Measurements from ENCODE around the gene ITGA6.

The ITGA6 gene

GRCh38 chr2:172402198-172402597, 25.2 kb upstream of the ITGA6 start:
- no peak overlapping the region for H3K4me3 ChIP-seq (ENCODE audit: low read depth, low read length)
- no peaks in the 10 kb centered on the region for H3K27me3 ChIP-seq (ENCODE audit: control insufficient read depth, insufficient read depth, low read length)
- no peaks in the 10 kb centered on the region for H3K9me3 ChIP-seq (ENCODE audit: control insufficient read depth, insufficient read depth, low read length)
- no peak overlapping the region for H3K9ac ChIP-seq (ENCODE audit: low read depth, low read length)
- 0 out of 2 replicates have a peak, but pooled peaks cover 3% of the 10 kb centered on the region for H3K4me1 ChIP-seq (ENCODE audit: control insufficient read depth, insufficient read depth, low read length)
- no peak overlapping the region for H3K27ac ChIP-seq (ENCODE audit: low read depth, low read length)
- H3K36me3 ChIP-seq (ENCODE audit: control insufficient read depth, insufficient read depth, low read length) = no peaks in the 10 kb centered on the region

- no peaks in the 10 kb centered on the region for H3K27me3 ChIP-seq (ENCODE audit: control insufficient read depth, insufficient read depth, low read length)
- H3K9me3 ChIP-seq (ENCODE audit: control insufficient read depth, insufficient read depth, low read length) = no peaks in the 10 kb centered on the region
- peaks cover 7% of the 10 kb centered on the region; the same call in 1 of the 2 replicates for H3K4me1 ChIP-seq (ENCODE audit: control insufficient read depth, insufficient read depth, low read length)
- no peaks in the 10 kb centered on the region for H3K36me3 ChIP-seq (ENCODE audit: control insufficient read depth, insufficient read depth, low read length)
- H3K27ac ChIP-seq (ENCODE audit: low read depth, low read length) = no peak overlapping the region
- no peak overlapping the region for H3K9ac ChIP-seq (ENCODE audit: low read depth, low read length)
- H3K4me3 ChIP-seq (ENCODE audit: low read depth, low read length) = no peak overlapping the region
These were observed 24.0 kb upstream of the ITGA6 start for GRCh38 chr2:172403402-172403801.

- Histone ChIP-seq H3K4me3 (ENCODE audit: low read depth, low read length) (no peak overlapping the region), H3K9ac (ENCODE audit: low read depth, low read length) (no peak overlapping the region), H3K36me3 (ENCODE audit: control insufficient read depth, insufficient read depth, low read length) (no peaks in the 10 kb centered on the region), H3K27me3 (ENCODE audit: control insufficient read depth, insufficient read depth, low read length) (no peaks in the 10 kb centered on the region), H3K4me1 (ENCODE audit: control insufficient read depth, insufficient read depth, low read length) (peaks cover 9% of the 10 kb centered on the region; the same call in 1 of the 2 replicates), H3K27ac (ENCODE audit: low read depth, low read length) (no peak overlapping the region), H3K9me3 (ENCODE audit: control insufficient read depth, insufficient read depth, low read length) (no peaks in the 10 kb centered on the region)
These were observed 23.4 kb upstream of the ITGA6 start for GRCh38 chr2:172403881-172404468.

- Histone ChIP-seq H3K4me3 (ENCODE audit: low read depth, low read length) (no peak overlapping the region), H3K9me3 (ENCODE audit: control insufficient read depth, insufficient read depth, low read length) (no peaks in the 10 kb centered on the region), H3K36me3 (ENCODE audit: control insufficient read depth, insufficient read depth, low read length) (no peaks in the 10 kb centered on the region), H3K27ac (ENCODE audit: low read depth, low read length) (no peak overlapping the region), H3K9ac (ENCODE audit: low read depth, low read length) (no peak overlapping the region), H3K27me3 (ENCODE audit: control insufficient read depth, insufficient read depth, low read length) (no peaks in the 10 kb centered on the region), H3K4me1 (ENCODE audit: control insufficient read depth, insufficient read depth, low read length) (peaks cover 9% of the 10 kb centered on the region; the same call in 1 of the 2 replicates)
These were observed 22.6 kb upstream of the ITGA6 start for GRCh38 chr2:172404824-172405223.

- no peaks in the 10 kb centered on the region for H3K27me3 ChIP-seq (ENCODE audit: control insufficient read depth, insufficient read depth, low read length)
- H3K36me3 ChIP-seq (ENCODE audit: control insufficient read depth, insufficient read depth, low read length) = no peaks in the 10 kb centered on the region
- H3K27ac ChIP-seq (ENCODE audit: low read depth, low read length) = no peak overlapping the region
- H3K9me3 ChIP-seq (ENCODE audit: control insufficient read depth, insufficient read depth, low read length) = no peaks in the 10 kb centered on the region
- peaks cover 9% of the 10 kb centered on the region; the same call in 1 of the 2 replicates for H3K4me1 ChIP-seq (ENCODE audit: control insufficient read depth, insufficient read depth, low read length)
- no peak overlapping the region for H3K9ac ChIP-seq (ENCODE audit: low read depth, low read length)
- H3K4me3 ChIP-seq (ENCODE audit: low read depth, low read length) = no peak overlapping the region
These were observed 21.7 kb upstream of the ITGA6 start for GRCh38 chr2:172405673-172406072.

GRCh38 chr2:172408143-172408766, 19.1 kb upstream of the ITGA6 start:
- H3K36me3 ChIP-seq (ENCODE audit: control insufficient read depth, insufficient read depth, low read length) = no peaks in the 10 kb centered on the region
- no peaks in the 10 kb centered on the region for H3K27me3 ChIP-seq (ENCODE audit: control insufficient read depth, insufficient read depth, low read length)
- H3K4me3 ChIP-seq (ENCODE audit: low read depth, low read length) = no peak overlapping the region
- no peak overlapping the region for H3K27ac ChIP-seq (ENCODE audit: low read depth, low read length)
- peaks cover 5% of the 10 kb centered on the region; the same call in 1 of the 2 replicates for H3K4me1 ChIP-seq (ENCODE audit: control insufficient read depth, insufficient read depth, low read length)
- no peak overlapping the region for H3K9ac ChIP-seq (ENCODE audit: low read depth, low read length)
- no peaks in the 10 kb centered on the region for H3K9me3 ChIP-seq (ENCODE audit: control insufficient read depth, insufficient read depth, low read length)

- Histone ChIP-seq H3K4me3 (ENCODE audit: low read depth, low read length) (no peak overlapping the region), H3K9ac (ENCODE audit: low read depth, low read length) (no peak overlapping the region), H3K4me1 (ENCODE audit: control insufficient read depth, insufficient read depth, low read length) (peaks cover 5% of the 10 kb centered on the region; the same call in 1 of the 2 replicates), H3K27ac (ENCODE audit: low read depth, low read length) (no peak overlapping the region), H3K27me3 (ENCODE audit: control insufficient read depth, insufficient read depth, low read length) (no peaks in the 10 kb centered on the region), H3K36me3 (ENCODE audit: control insufficient read depth, insufficient read depth, low read length) (no peaks in the 10 kb centered on the region), H3K9me3 (ENCODE audit: control insufficient read depth, insufficient read depth, low read length) (no peaks in the 10 kb centered on the region)
These were observed 18.3 kb upstream of the ITGA6 start for GRCh38 chr2:172409042-172409441.

GRCh38 chr2:172412984-172413492, 14.3 kb upstream of the ITGA6 start:
- Histone ChIP-seq H3K4me3 (ENCODE audit: low read depth, low read length) (no peak overlapping the region), H3K36me3 (ENCODE audit: control insufficient read depth, insufficient read depth, low read length) (no peaks in the 10 kb centered on the region), H3K9me3 (ENCODE audit: control insufficient read depth, insufficient read depth, low read length) (no peaks in the 10 kb centered on the region), H3K4me1 (ENCODE audit: control insufficient read depth, insufficient read depth, low read length) (peaks cover 5% of the 10 kb centered on the region; the same call in 1 of the 2 replicates), H3K9ac (ENCODE audit: low read depth, low read length) (no peak overlapping the region), H3K27me3 (ENCODE audit: control insufficient read depth, insufficient read depth, low read length) (no peaks in the 10 kb centered on the region), H3K27ac (ENCODE audit: low read depth, low read length) (no peak overlapping the region)

- Histone ChIP-seq H3K9me3 (ENCODE audit: control insufficient read depth, insufficient read depth, low read length) (no peaks in the 10 kb centered on the region), H3K4me1 (ENCODE audit: control insufficient read depth, insufficient read depth, low read length) (no peaks in the 10 kb centered on the region), H3K4me3 (ENCODE audit: low read depth, low read length) (no peak overlapping the region), H3K27me3 (ENCODE audit: control insufficient read depth, insufficient read depth, low read length) (no peaks in the 10 kb centered on the region), H3K9ac (ENCODE audit: low read depth, low read length) (no peak overlapping the region), H3K27ac (ENCODE audit: low read depth, low read length) (no peak overlapping the region), H3K36me3 (ENCODE audit: control insufficient read depth, insufficient read depth, low read length) (no peaks in the 10 kb centered on the region)
These were observed 12.1 kb upstream of the ITGA6 start for GRCh38 chr2:172415157-172415864.

GRCh38 chr2:172415865-172416183, 11.6 kb upstream of the ITGA6 start:
- H3K27ac ChIP-seq (ENCODE audit: low read depth, low read length) = no peak overlapping the region

More at GRCh38 chr2:172415865-172416183, 11.6 kb upstream of the ITGA6 start:
- no peaks in the 10 kb centered on the region for H3K36me3 ChIP-seq (ENCODE audit: control insufficient read depth, insufficient read depth, low read length)
- H3K9me3 ChIP-seq (ENCODE audit: control insufficient read depth, insufficient read depth, low read length) = no peaks in the 10 kb centered on the region
- H3K27me3 ChIP-seq (ENCODE audit: control insufficient read depth, insufficient read depth, low read length) = no peaks in the 10 kb centered on the region
- no peak overlapping the region for H3K4me3 ChIP-seq (ENCODE audit: low read depth, low read length)
- 0 out of 2 replicates have a peak, but pooled peaks cover 4% of the 10 kb centered on the region for H3K4me1 ChIP-seq (ENCODE audit: control insufficient read depth, insufficient read depth, low read length)
- H3K9ac ChIP-seq (ENCODE audit: low read depth, low read length) = no peak overlapping the region
